ENCODE measurements around the gene ID4.

The ID4 gene

GRCh38 chr6:19795211-19795610, 42.0 kb upstream of the ID4 start:
- Histone ChIP-seq H3K23ac (ENCODE audit: low read length) (no peak overlapping the region), H3K27me3 (ENCODE audit: insufficient read depth, low read length) (no peaks in the 10 kb centered on the region), H3K4ac (ENCODE audit: low read depth, low read length) (no peak overlapping the region), H3K79me1 (ENCODE audit: low read length) (no peaks in the 10 kb centered on the region), H4K91ac (ENCODE audit: low read depth, low read length) (no peak overlapping the region), H3K14ac (ENCODE audit: low read length) (no peak overlapping the region), H2BK12ac (ENCODE audit: low read length) (no peak overlapping the region), H3K4me2 (ENCODE audit: low read length) (no peak overlapping the region), H3K79me2 (ENCODE audit: control insufficient read depth, insufficient read depth, low read length, poor library complexity) (no peaks in the 10 kb centered on the region), H2AFZ (ENCODE audit: insufficient read depth, low read length, poor library complexity) (no peak overlapping the region), H2BK5ac (ENCODE audit: low read depth, low read length, poor library complexity) (no peak overlapping the region), H3K4me1 (ENCODE audit: control insufficient read depth in 1 of 2, insufficient read depth in 2 of 2, low read length in 2 of 2) (no peaks in the 10 kb centered on the region), H2AK5ac (ENCODE audit: low read length) (no peak overlapping the region), H3K4me3 (ENCODE audit: low read depth, low read length) (no peak overlapping the region), H2BK120ac (ENCODE audit: insufficient read depth, low read length, poor library complexity) (no peak overlapping the region), H3K27ac (ENCODE audit: low read depth, low read length) (no peak overlapping the region), H3K9ac (ENCODE audit: low read length) (no peak overlapping the region), H4K8ac (ENCODE audit: low read depth, low read length) (no peak overlapping the region), H3K18ac (ENCODE audit: low read length) (no peak overlapping the region), H3K9me3 (ENCODE audit: insufficient read depth, low read depth, low read length) (no peaks in the 10 kb centered on the region), H4K12ac (ENCODE audit: low read depth, low read length) (no peak overlapping the region), H3K36me3 (ENCODE audit: control insufficient read depth in 1 of 2, insufficient read depth in 2 of 2, low read length in 2 of 2) (peaks cover 0 to 2% of the 10 kb centered on the region in 2 experiments)
- DNase-seq = no peak

GRCh38 chr6:19796452-19796851, 40.7 kb upstream of the ID4 start:
- H3K4ac ChIP-seq (ENCODE audit: low read depth, low read length) = no peak overlapping the region

GRCh38 chr6:19798362-19798761, 38.8 kb upstream of the ID4 start:
- H4K12ac ChIP-seq (ENCODE audit: low read depth, low read length) = no peak overlapping the region
- H3K23ac ChIP-seq (ENCODE audit: low read length) = no peak overlapping the region
- no peak overlapping the region for H2AFZ ChIP-seq (ENCODE audit: insufficient read depth, low read length, poor library complexity)
- no CpG with 5 or more reads among the region's 1 CpG for WGBS (ENCODE audit: extremely low coverage, insufficient coverage, insufficient read length)
- no peak overlapping the region for H3K18ac ChIP-seq (ENCODE audit: low read length)
- H2BK5ac ChIP-seq (ENCODE audit: low read depth, low read length, poor library complexity) = no peak overlapping the region
- no peak overlapping the region for H4K91ac ChIP-seq (ENCODE audit: low read depth, low read length)
- no peak overlapping the region for H3K4ac ChIP-seq (ENCODE audit: low read depth, low read length)
- H2BK12ac ChIP-seq (ENCODE audit: low read length) = no peak overlapping the region
- no peak overlapping the region for H3K27ac ChIP-seq (ENCODE audit: low read depth, low read length)
- H3K14ac ChIP-seq (ENCODE audit: low read length) = no peak overlapping the region
- no peak overlapping the region for H3K4me3 ChIP-seq (ENCODE audit: low read depth, low read length)
- no peak for DNase-seq
- no peaks in the 10 kb centered on the region for H3K79me2 ChIP-seq (ENCODE audit: control insufficient read depth, insufficient read depth, low read length, poor library complexity)
- peaks cover under 1% of the 10 kb centered on the region for H3K79me1 ChIP-seq (ENCODE audit: low read length)
- no peak overlapping the region for H2BK120ac ChIP-seq (ENCODE audit: insufficient read depth, low read length, poor library complexity)
- peaks cover 0 to under 1% of the 10 kb centered on the region in 2 experiments for H3K4me1 ChIP-seq (ENCODE audit: control insufficient read depth in 1 of 2, insufficient read depth in 2 of 2, low read length in 2 of 2)
- no peaks in the 10 kb centered on the region for H3K27me3 ChIP-seq (ENCODE audit: insufficient read depth, low read length)
- no peak overlapping the region for H3K4me2 ChIP-seq (ENCODE audit: low read length)
- H2AK5ac ChIP-seq (ENCODE audit: low read length) = no peak overlapping the region
- H3K9ac ChIP-seq (ENCODE audit: low read length) = no peak overlapping the region
- no peaks in the 10 kb centered on the region for H3K9me3 ChIP-seq (ENCODE audit: insufficient read depth, low read depth, low read length)
- H3K36me3 ChIP-seq (ENCODE audit: control insufficient read depth in 1 of 2, insufficient read depth in 2 of 2, low read length in 2 of 2) = peaks cover 0 to 2% of the 10 kb centered on the region in 2 experiments
- H4K8ac ChIP-seq (ENCODE audit: low read depth, low read length) = no peak overlapping the region

More at GRCh38 chr6:19796452-19796851, 40.7 kb upstream of the ID4 start:
- Histone ChIP-seq H3K79me1 (ENCODE audit: low read length) (no peaks in the 10 kb centered on the region), H3K27me3 (ENCODE audit: insufficient read depth, low read length) (no peaks in the 10 kb centered on the region), H3K4me3 (ENCODE audit: low read depth, low read length) (no peak overlapping the region), H2BK12ac (ENCODE audit: low read length) (no peak overlapping the region), H3K23ac (ENCODE audit: low read length) (no peak overlapping the region), H3K18ac (ENCODE audit: low read length) (no peak overlapping the region), H3K79me2 (ENCODE audit: control insufficient read depth, insufficient read depth, low read length, poor library complexity) (no peaks in the 10 kb centered on the region), H4K12ac (ENCODE audit: low read depth, low read length) (no peak overlapping the region), H4K8ac (ENCODE audit: low read depth, low read length) (no peak overlapping the region), H3K9me3 (ENCODE audit: insufficient read depth, low read depth, low read length) (no peaks in the 10 kb centered on the region), H3K9ac (ENCODE audit: low read length) (no peak overlapping the region), H3K27ac (ENCODE audit: low read depth, low read length) (no peak overlapping the region), H3K14ac (ENCODE audit: low read length) (no peak overlapping the region), H2BK120ac (ENCODE audit: insufficient read depth, low read length, poor library complexity) (no peak overlapping the region), H2AK5ac (ENCODE audit: low read length) (no peak overlapping the region), H3K4me1 (ENCODE audit: control insufficient read depth in 1 of 2, insufficient read depth in 2 of 2, low read length in 2 of 2) (no peaks in the 10 kb centered on the region), H2AFZ (ENCODE audit: insufficient read depth, low read length, poor library complexity) (no peak overlapping the region), H2BK5ac (ENCODE audit: low read depth, low read length, poor library complexity) (no peak overlapping the region), H3K4me2 (ENCODE audit: low read length) (no peak overlapping the region), H4K91ac (ENCODE audit: low read depth, low read length) (no peak overlapping the region), H3K36me3 (ENCODE audit: control insufficient read depth in 1 of 2, insufficient read depth in 2 of 2, low read length in 2 of 2) (peaks cover 0 to 2% of the 10 kb centered on the region in 2 experiments)
- no peak for DNase-seq
- no CpG with 5 or more reads among the region's 2 CpGs for WGBS (ENCODE audit: extremely low coverage, insufficient coverage, insufficient read length)

GRCh38 chr6:19802656-19803055, 34.5 kb upstream of the ID4 start:
- no peak for DNase-seq
- no peak overlapping the region for H3K23ac ChIP-seq (ENCODE audit: low read length)
- H4K12ac ChIP-seq (ENCODE audit: low read depth, low read length) = no peak overlapping the region
- no peak overlapping the region for H2AFZ ChIP-seq (ENCODE audit: insufficient read depth, low read length, poor library complexity)
- no peak overlapping the region for H3K18ac ChIP-seq (ENCODE audit: low read length)
- no peak overlapping the region for H4K91ac ChIP-seq (ENCODE audit: low read depth, low read length)
- no peaks in the 10 kb centered on the region for H3K27me3 ChIP-seq (ENCODE audit: insufficient read depth, low read length)
- no peak overlapping the region for H2BK5ac ChIP-seq (ENCODE audit: low read depth, low read length, poor library complexity)
- H3K4me2 ChIP-seq (ENCODE audit: low read length) = no peak overlapping the region
- H3K79me2 ChIP-seq (ENCODE audit: control insufficient read depth, insufficient read depth, low read length, poor library complexity) = peaks cover 2% of the 10 kb centered on the region
- no CpG with 5 or more reads among the region's 6 CpGs for WGBS (ENCODE audit: extremely low coverage, insufficient coverage, insufficient read length)
- no peak overlapping the region for H3K4me3 ChIP-seq (ENCODE audit: low read depth, low read length)
- no peak overlapping the region for H3K14ac ChIP-seq (ENCODE audit: low read length)
- peaks cover 10% of the 10 kb centered on the region for H3K9me3 ChIP-seq (ENCODE audit: insufficient read depth, low read depth, low read length)
- no peak overlapping the region for H3K9ac ChIP-seq (ENCODE audit: low read length)
- H3K27ac ChIP-seq (ENCODE audit: low read depth, low read length) = no peak overlapping the region
- H2BK12ac ChIP-seq (ENCODE audit: low read length) = no peak overlapping the region
- no peak overlapping the region for H4K8ac ChIP-seq (ENCODE audit: low read depth, low read length)
- H3K79me1 ChIP-seq (ENCODE audit: low read length) = peaks cover 22% of the 10 kb centered on the region
- H3K36me3 ChIP-seq (ENCODE audit: control insufficient read depth in 1 of 2, insufficient read depth in 2 of 2, low read length in 2 of 2) = peaks cover 0 to 2% of the 10 kb centered on the region in 2 experiments
- H2BK120ac ChIP-seq (ENCODE audit: insufficient read depth, low read length, poor library complexity) = no peak overlapping the region
- no peak overlapping the region for H2AK5ac ChIP-seq (ENCODE audit: low read length)
- H3K4me1 ChIP-seq (ENCODE audit: control insufficient read depth in 1 of 2, insufficient read depth in 2 of 2, low read length in 2 of 2) = peaks cover 0 to 1% of the 10 kb centered on the region in 2 experiments
- no peak overlapping the region for H3K4ac ChIP-seq (ENCODE audit: low read depth, low read length)
